Measurements from ENCODE around the gene CDC42EP1. TPM values are rescaled to one million over a fixed set of nuclear protein-coding genes. Genes with fewer than 3 reads are reported as not detected.

The CDC42EP1 gene
- polyA plus RNA-seq, 1 of the 3 experiments (the other 2 are of a cell fraction) = 24.9 TPM

DNA sequence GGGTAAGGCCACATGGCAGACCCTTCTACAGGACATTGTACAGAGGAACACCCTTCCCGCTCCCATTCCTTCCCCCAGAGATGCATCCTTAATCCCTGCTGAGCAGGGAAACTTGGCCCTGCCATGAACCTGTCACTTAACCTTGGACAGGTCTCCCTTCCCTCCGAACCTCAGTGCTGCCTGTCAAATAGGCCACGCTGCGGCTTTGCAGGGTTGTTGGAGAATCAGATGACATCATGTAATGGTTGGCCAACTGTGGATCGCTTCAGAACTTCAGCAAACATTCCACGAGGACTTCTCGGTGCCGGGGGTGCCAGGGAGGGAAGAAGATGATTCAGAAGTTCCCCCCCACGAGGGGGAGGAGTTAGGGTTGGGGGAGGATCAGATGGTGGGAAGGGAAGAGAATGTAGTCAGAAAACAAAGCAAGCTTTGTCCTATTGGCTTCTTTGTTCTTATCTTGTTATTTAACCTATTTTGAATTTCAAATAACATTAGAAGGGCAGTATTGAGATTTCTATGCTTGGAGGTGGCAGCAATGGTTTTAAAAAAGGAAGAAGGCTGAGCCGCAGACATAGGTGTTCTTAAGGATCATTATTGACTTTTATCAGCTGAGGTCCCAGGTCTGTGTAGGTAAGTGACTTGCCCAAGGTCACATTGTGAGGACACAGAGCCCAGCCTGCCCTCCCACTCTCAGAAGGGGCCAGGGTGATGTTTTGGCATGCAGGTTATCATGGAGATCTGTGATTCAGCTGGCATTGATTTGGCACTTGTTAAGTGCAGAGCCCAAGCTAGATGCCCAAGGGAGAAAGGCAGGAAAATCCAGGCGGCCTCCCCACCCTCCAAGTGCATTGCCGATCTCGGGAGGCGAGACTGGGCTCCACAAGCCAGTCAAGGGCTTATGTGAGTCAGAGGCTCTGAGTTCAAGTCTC lies 3.1 kb downstream of the CDC42EP1 start (continued):
- TF ChIP-seq NFIC (IDR thresholded peaks at IDR 0.05; ENCODE audit: borderline replicate concordance) = peak; percentile 60
- peak; percentile 53 for TF ChIP-seq TCF12 (IDR thresholded peaks at IDR 0.05)

DNA sequence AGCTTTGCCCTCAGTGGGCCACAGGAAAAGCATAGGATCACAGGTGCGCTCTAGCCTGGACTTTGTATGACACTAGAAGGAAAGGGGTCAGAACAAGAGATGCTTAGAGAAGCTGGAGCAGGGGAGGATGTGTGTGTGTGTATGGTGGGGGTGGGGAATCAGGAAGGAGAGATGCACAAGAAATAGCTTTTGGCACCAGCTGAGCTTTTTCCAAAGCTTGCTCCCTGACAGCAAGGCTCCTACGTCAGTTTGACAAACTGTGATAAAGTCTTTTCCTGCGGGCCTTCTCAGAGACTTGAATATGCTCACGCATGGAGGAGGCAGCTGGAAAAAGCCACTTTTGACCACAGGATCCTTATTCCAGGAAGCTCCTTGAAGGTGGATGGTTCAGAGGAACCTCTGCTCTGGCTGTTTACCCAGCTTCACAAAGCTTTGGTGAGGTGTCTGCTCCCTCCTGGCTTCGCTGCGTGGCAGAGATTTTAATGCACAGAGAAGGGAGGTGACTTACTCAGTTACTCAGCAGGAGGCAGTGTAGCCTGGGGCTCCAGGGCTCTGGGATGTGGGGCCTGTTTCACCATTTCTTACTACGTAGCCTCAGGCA lies 3.9 kb downstream of the CDC42EP1 start:
- peaks cover 35% of the 10 kb centered on the region for H3F3A ChIP-seq (replicated peaks; ENCODE audit: insufficient read depth)
- no peaks in the 10 kb centered on the region for H3K9me3 ChIP-seq
- no peaks in the 10 kb centered on the region for H3K27me3 ChIP-seq (ENCODE audit: insufficient read depth)
- H3K4me2 ChIP-seq = peak overlapping the region; percentile 99
- peaks cover 71% of the 10 kb centered on the region for H4K20me1 ChIP-seq (ENCODE audit: insufficient read depth)
- H3K4me3 ChIP-seq (ENCODE audit: low read depth in 2 of 2, low read length in 1 of 2) = peak overlapping the region in 1 of 2 experiments; percentile 54; a peak in 2 of 4 replicates
- H3K9ac ChIP-seq = peak overlapping the region; percentile 65
- H3K36me3 ChIP-seq (replicated peaks in 1 of 2; ENCODE audit: control insufficient read depth in 1 of 2, insufficient read depth in 2 of 2, low read length in 1 of 2) = peaks cover 7 to 26% of the 10 kb centered on the region in 2 experiments
- peak overlapping the region in 1 of 2 experiments; percentile 96; a peak in 2 of 4 replicates for H3K27ac ChIP-seq (ENCODE audit: low read depth in 2 of 2, low read length in 1 of 2)
- ChIA-PET POLR2A (no interaction called here), CTCF (interaction anchor here (1.0 to 20.5 kb wide), 7 partner anchors 19 to 171 kb away, joined by 3 to 647 read pairs (median 10); no protein-coding TSS in a partner anchor)
- no peak for TF ChIP-seq NRF1 (IDR thresholded peaks at IDR 0.05; ENCODE audit: low read depth, low read length)
- TF ChIP-seq EP300 (IDR thresholded peaks at IDR 0.05; ENCODE audit: borderline replicate concordance in 1 of 2, low read depth in 1 of 2, low read length in 1 of 2) = no peak
- H2AFZ ChIP-seq (ENCODE audit: low read depth) = no peak overlapping the region
- H3K4me1 ChIP-seq (ENCODE audit: control insufficient read depth in 1 of 2, insufficient read depth in 2 of 2, low read depth in 1 of 2, low read length in 1 of 2) = peaks cover 10 to 28% of the 10 kb centered on the region in 2 experiments; a peak in 3 of 4 replicates
- H3K9me2 ChIP-seq = no peaks in the 10 kb centered on the region
- 89% methylated on average over 6 of the region's 7 CpGs for WGBS (ENCODE audit: low lambda C conversion rate)
- peaks cover 75% of the 10 kb centered on the region for H3K79me2 ChIP-seq (ENCODE audit: insufficient read depth)
- no peak for DNase-seq

- H3K9me3 ChIP-seq = no peaks in the 10 kb centered on the region
- H3K9ac ChIP-seq = no peak overlapping the region
- H3K79me2 ChIP-seq (ENCODE audit: insufficient read depth) = peaks cover 75% of the 10 kb centered on the region
- DNase-seq = no peak
- no peak overlapping the region for H2AFZ ChIP-seq (ENCODE audit: low read depth)
- ChIA-PET CTCF (interaction anchor here (0.7 to 20.5 kb wide), 19 partner anchors 8 to 249 kb away, joined by 3 to 647 read pairs (median 17); partner anchors contain the start of genes ELFN2 and GGA1), POLR2A (interaction anchor here (0.8 kb wide), 1 partner anchor 24 kb away, joined by 3 read pairs; no protein-coding TSS in a partner anchor)
- H3K27ac ChIP-seq (ENCODE audit: low read depth in 2 of 2, low read length in 1 of 2) = no peak overlapping the region; a peak in 1 of 4 replicates
- no peak overlapping the region for H3K4me3 ChIP-seq (ENCODE audit: low read depth in 2 of 2, low read length in 1 of 2)
- H3K36me3 ChIP-seq (replicated peaks in 1 of 2; ENCODE audit: control insufficient read depth in 1 of 2, insufficient read depth in 2 of 2, low read length in 1 of 2) = peaks cover 7 to 26% of the 10 kb centered on the region in 2 experiments
- peaks cover 31% of the 10 kb centered on the region for H3F3A ChIP-seq (replicated peaks; ENCODE audit: insufficient read depth)
- H3K9me2 ChIP-seq = no peaks in the 10 kb centered on the region
- no peak overlapping the region for H3K4me2 ChIP-seq
- H3K4me1 ChIP-seq (ENCODE audit: control insufficient read depth in 1 of 2, insufficient read depth in 2 of 2, low read depth in 1 of 2, low read length in 1 of 2) = peaks cover 8 to 28% of the 10 kb centered on the region in 2 experiments; a peak in 3 of 4 replicates
- no peaks in the 10 kb centered on the region for H3K27me3 ChIP-seq (ENCODE audit: insufficient read depth)
- peaks cover 87% of the 10 kb centered on the region for H4K20me1 ChIP-seq (ENCODE audit: insufficient read depth)
- 90% methylated on average over 17 of the region's 17 CpGs for WGBS (ENCODE audit: low lambda C conversion rate)
- TF ChIP-seq, protein P1, sequence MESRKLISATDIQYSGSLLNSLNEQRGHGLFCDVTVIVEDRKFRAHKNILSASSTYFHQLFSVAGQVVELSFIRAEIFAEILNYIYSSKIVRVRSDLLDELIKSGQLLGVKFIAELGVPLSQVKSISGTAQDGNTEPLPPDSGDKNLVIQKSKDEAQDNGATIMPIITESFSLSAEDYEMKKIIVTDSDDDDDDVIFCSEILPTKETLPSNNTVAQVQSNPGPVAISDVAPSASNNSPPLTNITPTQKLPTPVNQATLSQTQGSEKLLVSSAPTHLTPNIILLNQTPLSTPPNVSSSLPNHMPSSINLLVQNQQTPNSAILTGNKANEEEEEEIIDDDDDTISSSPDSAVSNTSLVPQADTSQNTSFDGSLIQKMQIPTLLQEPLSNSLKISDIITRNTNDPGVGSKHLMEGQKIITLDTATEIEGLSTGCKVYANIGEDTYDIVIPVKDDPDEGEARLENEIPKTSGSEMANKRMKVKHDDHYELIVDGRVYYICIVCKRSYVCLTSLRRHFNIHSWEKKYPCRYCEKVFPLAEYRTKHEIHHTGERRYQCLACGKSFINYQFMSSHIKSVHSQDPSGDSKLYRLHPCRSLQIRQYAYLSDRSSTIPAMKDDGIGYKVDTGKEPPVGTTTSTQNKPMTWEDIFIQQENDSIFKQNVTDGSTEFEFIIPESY (IDR thresholded peaks at IDR 0.05; ENCODE audit: borderline replicate concordance, low read depth) = no peak
- TF ChIP-seq JUND (IDR thresholded peaks at IDR 0.05) (no peak), FOSL2 (IDR thresholded peaks at IDR 0.05; ENCODE audit: borderline replicate concordance, low read depth) (no peak), ELF1 (IDR thresholded peaks at IDR 0.05) (no peak), SIN3A (IDR thresholded peaks at IDR 0.05; ENCODE audit: borderline replicate concordance, low read depth, low read length) (no peak), USF2 (IDR thresholded peaks at IDR 0.05; ENCODE audit: borderline replicate concordance, low read depth, low read length) (no peak), EZH2phosphoT487 (IDR thresholded peaks at IDR 0.05; ENCODE audit: borderline replicate concordance, low read depth) (no peak), SMC3 (IDR thresholded peaks at IDR 0.05; ENCODE audit: low read depth, low read length) (no peak)
- TF ChIP-seq, protein P2, sequence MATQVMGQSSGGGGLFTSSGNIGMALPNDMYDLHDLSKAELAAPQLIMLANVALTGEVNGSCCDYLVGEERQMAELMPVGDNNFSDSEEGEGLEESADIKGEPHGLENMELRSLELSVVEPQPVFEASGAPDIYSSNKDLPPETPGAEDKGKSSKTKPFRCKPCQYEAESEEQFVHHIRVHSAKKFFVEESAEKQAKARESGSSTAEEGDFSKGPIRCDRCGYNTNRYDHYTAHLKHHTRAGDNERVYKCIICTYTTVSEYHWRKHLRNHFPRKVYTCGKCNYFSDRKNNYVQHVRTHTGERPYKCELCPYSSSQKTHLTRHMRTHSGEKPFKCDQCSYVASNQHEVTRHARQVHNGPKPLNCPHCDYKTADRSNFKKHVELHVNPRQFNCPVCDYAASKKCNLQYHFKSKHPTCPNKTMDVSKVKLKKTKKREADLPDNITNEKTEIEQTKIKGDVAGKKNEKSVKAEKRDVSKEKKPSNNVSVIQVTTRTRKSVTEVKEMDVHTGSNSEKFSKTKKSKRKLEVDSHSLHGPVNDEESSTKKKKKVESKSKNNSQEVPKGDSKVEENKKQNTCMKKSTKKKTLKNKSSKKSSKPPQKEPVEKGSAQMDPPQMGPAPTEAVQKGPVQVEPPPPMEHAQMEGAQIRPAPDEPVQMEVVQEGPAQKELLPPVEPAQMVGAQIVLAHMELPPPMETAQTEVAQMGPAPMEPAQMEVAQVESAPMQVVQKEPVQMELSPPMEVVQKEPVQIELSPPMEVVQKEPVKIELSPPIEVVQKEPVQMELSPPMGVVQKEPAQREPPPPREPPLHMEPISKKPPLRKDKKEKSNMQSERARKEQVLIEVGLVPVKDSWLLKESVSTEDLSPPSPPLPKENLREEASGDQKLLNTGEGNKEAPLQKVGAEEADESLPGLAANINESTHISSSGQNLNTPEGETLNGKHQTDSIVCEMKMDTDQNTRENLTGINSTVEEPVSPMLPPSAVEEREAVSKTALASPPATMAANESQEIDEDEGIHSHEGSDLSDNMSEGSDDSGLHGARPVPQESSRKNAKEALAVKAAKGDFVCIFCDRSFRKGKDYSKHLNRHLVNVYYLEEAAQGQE (IDR thresholded peaks at IDR 0.05; ENCODE audit: low read depth, low read length) = no peak
- TF ChIP-seq, protein P3, sequence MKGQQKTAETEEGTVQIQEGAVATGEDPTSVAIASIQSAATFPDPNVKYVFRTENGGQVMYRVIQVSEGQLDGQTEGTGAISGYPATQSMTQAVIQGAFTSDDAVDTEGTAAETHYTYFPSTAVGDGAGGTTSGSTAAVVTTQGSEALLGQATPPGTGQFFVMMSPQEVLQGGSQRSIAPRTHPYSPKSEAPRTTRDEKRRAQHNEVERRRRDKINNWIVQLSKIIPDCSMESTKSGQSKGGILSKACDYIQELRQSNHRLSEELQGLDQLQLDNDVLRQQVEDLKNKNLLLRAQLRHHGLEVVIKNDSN (IDR thresholded peaks at IDR 0.05; ENCODE audit: borderline replicate concordance, low read depth) = no peak
These were observed 5.5 kb downstream of the CDC42EP1 start for GRCh38 chr22:37565830-37566229.

Measured in SK-N-SH (cell line).